HepG2 (cell line): Measurements from ENCODE around the gene KCTD18. TPM values are rescaled to one million over a fixed set of nuclear protein-coding genes. Genes with fewer than 3 reads are reported as not detected.
A peak's percentile ranks its signal among the peaks of the same experiment; 100 is the strongest.

Experiments
- CBX1 ChIP-seq: IDR thresholded peaks from one replicate; pipeline ENCODE4 v1.6.1; 2016; ENCODE audit warnings: antibody characterized with exemption, low read depth
- ELF1 ChIP-seq: sonication (generic); formaldehyde crosslinking; IDR thresholded peaks from 2 replicates; pipeline ENCODE4 v1.4.0; 2020; ENCODE audit warnings: missing genetic modification reagents
- HNF1A ChIP-seq, 2 experiments: sonication (generic) in 1 of 2; formaldehyde crosslinking in 1 of 2; IDR thresholded peaks; 2 replicates each; pipeline versions ENCODE4 v1.4.0 to v1.6.1; 2016 to 2020; ENCODE audit warnings: borderline replicate concordance in 1 of 2, low read depth in 1 of 2, mild to moderate bottlenecking in 1 of 2, missing genetic modification reagents in 1 of 2
- LCORL ChIP-seq, 2 experiments: fragments of 450-650 bp in 1 of 2; sonication (generic) in 1 of 2; formaldehyde crosslinking in 1 of 2; IDR thresholded peaks; 2 replicates each; pipeline versions ENCODE4 v1.5.0 to v1.6.1; 2017 to 2020; ENCODE audit warnings: antibody characterized with exemption in 1 of 2, missing genetic modification reagents in 1 of 2
- MIXL1 ChIP-seq: IDR thresholded peaks from 2 replicates; pipeline ENCODE4 v1.6.1; 2016
- MTF2 ChIP-seq: sonication (generic); formaldehyde crosslinking; IDR thresholded peaks from 2 replicates; pipeline ENCODE4 v1.5.0; 2020; ENCODE audit warnings: missing genetic modification reagents, borderline replicate concordance
- RNF219 ChIP-seq: sonication (generic); formaldehyde crosslinking; IDR thresholded peaks from 2 replicates; pipeline ENCODE4 v1.5.0; 2020; ENCODE audit warnings: mild to moderate bottlenecking, missing genetic modification reagents
- SKI ChIP-seq: fragments of 450-650 bp; IDR thresholded peaks from one replicate; pipeline ENCODE4 v1.6.1; 2018; ENCODE audit warnings: mild to moderate bottlenecking; ENCODE audit not compliant: partially characterized antibody
- SUZ12 ChIP-seq: fragments of 150-350 bp; IDR thresholded peaks from 2 replicates; pipeline ENCODE4 v1.6.1; 2014; ENCODE audit warnings: low read depth, low read length
- TARDBP ChIP-seq: sonication (generic); formaldehyde crosslinking; IDR thresholded peaks from 2 replicates; pipeline ENCODE4 v1.8.0; 2022; ENCODE audit warnings: mild to moderate bottlenecking, missing genetic modification reagents
- ZBED4 ChIP-seq: sonication (generic); formaldehyde crosslinking; IDR thresholded peaks from 2 replicates; pipeline ENCODE4 v1.4.0; 2020; ENCODE audit warnings: missing genetic modification reagents, borderline replicate concordance
- ZNF687 ChIP-seq: sonication (generic); formaldehyde crosslinking; IDR thresholded peaks from 2 replicates; pipeline ENCODE4 v1.5.1; 2020; ENCODE audit warnings: mild to moderate bottlenecking, missing genetic modification reagents, moderate library complexity
- polyA plus RNA-seq, 8 experiments: library from polyadenylated mRNA; depleted of rRNA in 3 of 8; stranded (reverse) in 7 of 8; unstranded in 1 of 8; fragments of >200 nt; fragmentation: Illumina TruSeq in 4 of 8; extraction: Trizol in 4 of 8; gene quantifications; 2 replicates each; pipeline versions ENCODE4 v1.2.1 to v1.2.3, GENCODE V29; 2011 to 2016; ENCODE audit warnings: low read depth in 4 of 8, missing spikeins in 1 of 8, mixed read lengths in 1 of 8; ENCODE audit not compliant: insufficient read depth in 1 of 8
- total RNA-seq, 5 experiments: library from RNA; depleted of rRNA; stranded (reverse); fragments of >200 nt; fragmentation: Illumina TruSeq; extraction: Trizol; gene quantifications; 2 replicates each; pipeline ENCODE4 v1.2.3, GENCODE V29; 2016; ENCODE audit warnings: low read depth in 1 of 5

Gene KCTD18
- total and polyA plus RNA-seq, 2 of the 13 experiments (the other 11 are each of a cell fraction or from before 2014, with no cell fraction given) = 2.2 to 7.1 TPM

GRCh38 chr2:200509612-200510433 is at the start of gene KCTD18 (continued):
- TF ChIP-seq TARDBP = peak; percentile 92
- no peak for TF ChIP-seq HNF1A (IDR thresholded peaks at IDR 0.05; ENCODE audit: low read depth)
- TF ChIP-seq HNF1A (CRISPR knock-in tag; IDR thresholded peaks at IDR 0.05; ENCODE audit: borderline replicate concordance) = peak; percentile 66
- TF ChIP-seq MTF2 (CRISPR knock-in tag) = peak; percentile 95; the same call in 1 of the 2 replicates
- TF ChIP-seq CBX1 = peak; percentile 64
- TF ChIP-seq LCORL (IDR thresholded peaks at IDR 0.05) = no peak
- peak; percentile 87 for TF ChIP-seq LCORL (CRISPR knock-in tag; IDR thresholded peaks at IDR 0.05)
- peak; percentile 94 for TF ChIP-seq ZBED4
- TF ChIP-seq MIXL1 (CRISPR knock-in tag) = peak; percentile 38; the same call in 1 of the 2 replicates
- 0 out of 2 replicates have a peak, but pooled peaks have one; percentile 25 for TF ChIP-seq RNF219 (CRISPR knock-in tag)
- peak; percentile 95 for TF ChIP-seq SKI
- TF ChIP-seq SUZ12 = no peak
- TF ChIP-seq ELF1 (CRISPR knock-in tag) = peak; percentile 89
- TF ChIP-seq ZNF687 (CRISPR knock-in tag) = peak; percentile 94
